ENCODE data around the gene TRPM6.

GRCh38 chr9:74742792-74743730 lies 144.7 kb downstream of the TRPM6 start:
- TF ChIP-seq CTCF (IDR thresholded peaks at IDR 0.05 in 4 of 5, conservative IDR thresholded peaks at IDR 0.05 in 1 of 5) (peak; percentile 18 to 69 (median 38)), POLR2A (IDR thresholded peaks at IDR 0.05) (no peak)

All from gastrocnemius medialis (tissue), 4 donors.